Measurements from ENCODE around the gene FRMD8. TPM values are rescaled to one million over a fixed set of nuclear protein-coding genes. Genes with fewer than 3 reads are reported as not detected.

The FRMD8 gene
- total and polyA plus RNA-seq, 9 of the 15 experiments (the other 6 are each of a cell fraction or from before 2014, with no cell fraction given) = 4.5 to 54.5 (median 15.8) TPM

DNA sequence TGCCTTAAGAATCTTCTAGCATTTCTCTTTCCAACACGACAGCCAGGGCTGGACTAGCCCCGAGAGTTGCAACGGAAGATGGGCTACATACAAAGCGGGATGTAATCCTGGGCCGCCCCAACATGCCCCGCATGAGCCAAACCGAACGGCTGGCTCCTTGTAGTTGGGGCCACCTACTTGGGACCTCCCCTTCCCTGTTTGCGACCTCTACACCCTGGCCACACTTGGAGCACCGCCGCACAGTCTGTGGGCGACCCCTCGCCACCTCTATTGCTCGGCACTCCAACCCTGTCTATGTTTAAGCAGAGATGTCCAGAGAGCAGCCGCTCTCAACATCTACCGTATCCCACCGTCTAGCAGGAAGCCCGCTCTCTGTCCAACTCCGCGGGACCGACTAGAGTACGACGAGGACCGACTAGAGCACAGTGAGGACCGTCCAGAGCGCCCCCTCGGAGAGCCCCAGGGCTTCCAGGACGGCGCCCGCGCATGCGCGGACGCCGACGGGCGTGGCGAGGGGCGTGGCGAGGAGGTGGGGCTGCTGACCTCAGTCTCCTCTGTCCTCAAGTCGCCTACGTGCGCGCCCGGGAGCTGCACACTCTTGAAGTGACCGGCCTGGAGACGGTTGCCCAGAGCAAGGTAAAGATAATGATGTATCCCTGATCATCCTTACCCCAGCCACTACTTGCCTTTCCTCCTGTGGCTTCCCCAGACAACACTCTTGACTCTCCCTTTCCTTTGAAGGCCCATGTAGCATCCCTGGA is 68.4 kb downstream of the FRMD8 start (continued):
- TF ChIP-seq MCM7 (IDR thresholded peaks at IDR 0.05) (no peak), ZNF431 (CRISPR knock-in tag; IDR thresholded peaks at IDR 0.05) (no peak), RCOR1 (IDR thresholded peaks at IDR 0.05; ENCODE audit: borderline replicate concordance in 1 of 2, low read depth in 2 of 2, low read length in 2 of 2) (peak in 1 of 2 experiments; percentile 60; a peak in 2 of 4 replicates), KAT7 (CRISPR knock-in tag; IDR thresholded peaks at IDR 0.05; ENCODE audit: borderline replicate concordance) (no peak; the same call in 1 of the 2 replicates), BRD9 (IDR thresholded peaks at IDR 0.05; ENCODE audit: low read depth, partially characterized antibody) (no peak), KLF16 (IDR thresholded peaks at IDR 0.05) (no peak), ARID1B (IDR thresholded peaks at IDR 0.05) (0 out of 2 replicates have a peak, but pooled peaks have one; percentile 26), ZNF561 (CRISPR knock-in tag; conservative IDR thresholded peaks at IDR 0.05) (0 out of 2 replicates have a peak, but pooled peaks have one; percentile 25), C11orf30 (IDR thresholded peaks at IDR 0.05; ENCODE audit: low read depth) (no peak), ZNF695 (CRISPR knock-in tag; IDR thresholded peaks at IDR 0.05) (no peak), EHMT2 (IDR thresholded peaks at IDR 0.05) (no peak)
- TF ChIP-seq, protein P1, sequence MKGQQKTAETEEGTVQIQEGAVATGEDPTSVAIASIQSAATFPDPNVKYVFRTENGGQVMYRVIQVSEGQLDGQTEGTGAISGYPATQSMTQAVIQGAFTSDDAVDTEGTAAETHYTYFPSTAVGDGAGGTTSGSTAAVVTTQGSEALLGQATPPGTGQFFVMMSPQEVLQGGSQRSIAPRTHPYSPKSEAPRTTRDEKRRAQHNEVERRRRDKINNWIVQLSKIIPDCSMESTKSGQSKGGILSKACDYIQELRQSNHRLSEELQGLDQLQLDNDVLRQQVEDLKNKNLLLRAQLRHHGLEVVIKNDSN (CRISPR knock-in tag; IDR thresholded peaks at IDR 0.05) = no peak
- TF ChIP-seq, protein P2, sequence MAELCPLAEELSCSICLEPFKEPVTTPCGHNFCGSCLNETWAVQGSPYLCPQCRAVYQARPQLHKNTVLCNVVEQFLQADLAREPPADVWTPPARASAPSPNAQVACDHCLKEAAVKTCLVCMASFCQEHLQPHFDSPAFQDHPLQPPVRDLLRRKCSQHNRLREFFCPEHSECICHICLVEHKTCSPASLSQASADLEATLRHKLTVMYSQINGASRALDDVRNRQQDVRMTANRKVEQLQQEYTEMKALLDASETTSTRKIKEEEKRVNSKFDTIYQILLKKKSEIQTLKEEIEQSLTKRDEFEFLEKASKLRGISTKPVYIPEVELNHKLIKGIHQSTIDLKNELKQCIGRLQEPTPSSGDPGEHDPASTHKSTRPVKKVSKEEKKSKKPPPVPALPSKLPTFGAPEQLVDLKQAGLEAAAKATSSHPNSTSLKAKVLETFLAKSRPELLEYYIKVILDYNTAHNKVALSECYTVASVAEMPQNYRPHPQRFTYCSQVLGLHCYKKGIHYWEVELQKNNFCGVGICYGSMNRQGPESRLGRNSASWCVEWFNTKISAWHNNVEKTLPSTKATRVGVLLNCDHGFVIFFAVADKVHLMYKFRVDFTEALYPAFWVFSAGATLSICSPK (IDR thresholded peaks at IDR 0.05; ENCODE audit: borderline replicate concordance) = no peak
- TF ChIP-seq, protein P3, sequence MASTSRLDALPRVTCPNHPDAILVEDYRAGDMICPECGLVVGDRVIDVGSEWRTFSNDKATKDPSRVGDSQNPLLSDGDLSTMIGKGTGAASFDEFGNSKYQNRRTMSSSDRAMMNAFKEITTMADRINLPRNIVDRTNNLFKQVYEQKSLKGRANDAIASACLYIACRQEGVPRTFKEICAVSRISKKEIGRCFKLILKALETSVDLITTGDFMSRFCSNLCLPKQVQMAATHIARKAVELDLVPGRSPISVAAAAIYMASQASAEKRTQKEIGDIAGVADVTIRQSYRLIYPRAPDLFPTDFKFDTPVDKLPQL (IDR thresholded peaks at IDR 0.05; ENCODE audit: extremely low read depth, insufficient read length) = peak; percentile 80
- TF ChIP-seq, protein P4, sequence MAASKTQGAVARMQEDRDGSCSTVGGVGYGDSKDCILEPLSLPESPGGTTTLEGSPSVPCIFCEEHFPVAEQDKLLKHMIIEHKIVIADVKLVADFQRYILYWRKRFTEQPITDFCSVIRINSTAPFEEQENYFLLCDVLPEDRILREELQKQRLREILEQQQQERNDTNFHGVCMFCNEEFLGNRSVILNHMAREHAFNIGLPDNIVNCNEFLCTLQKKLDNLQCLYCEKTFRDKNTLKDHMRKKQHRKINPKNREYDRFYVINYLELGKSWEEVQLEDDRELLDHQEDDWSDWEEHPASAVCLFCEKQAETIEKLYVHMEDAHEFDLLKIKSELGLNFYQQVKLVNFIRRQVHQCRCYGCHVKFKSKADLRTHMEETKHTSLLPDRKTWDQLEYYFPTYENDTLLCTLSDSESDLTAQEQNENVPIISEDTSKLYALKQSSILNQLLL (CRISPR knock-in tag; IDR thresholded peaks at IDR 0.05; ENCODE audit: borderline replicate concordance) = no peak
- TF ChIP-seq, protein P5, sequence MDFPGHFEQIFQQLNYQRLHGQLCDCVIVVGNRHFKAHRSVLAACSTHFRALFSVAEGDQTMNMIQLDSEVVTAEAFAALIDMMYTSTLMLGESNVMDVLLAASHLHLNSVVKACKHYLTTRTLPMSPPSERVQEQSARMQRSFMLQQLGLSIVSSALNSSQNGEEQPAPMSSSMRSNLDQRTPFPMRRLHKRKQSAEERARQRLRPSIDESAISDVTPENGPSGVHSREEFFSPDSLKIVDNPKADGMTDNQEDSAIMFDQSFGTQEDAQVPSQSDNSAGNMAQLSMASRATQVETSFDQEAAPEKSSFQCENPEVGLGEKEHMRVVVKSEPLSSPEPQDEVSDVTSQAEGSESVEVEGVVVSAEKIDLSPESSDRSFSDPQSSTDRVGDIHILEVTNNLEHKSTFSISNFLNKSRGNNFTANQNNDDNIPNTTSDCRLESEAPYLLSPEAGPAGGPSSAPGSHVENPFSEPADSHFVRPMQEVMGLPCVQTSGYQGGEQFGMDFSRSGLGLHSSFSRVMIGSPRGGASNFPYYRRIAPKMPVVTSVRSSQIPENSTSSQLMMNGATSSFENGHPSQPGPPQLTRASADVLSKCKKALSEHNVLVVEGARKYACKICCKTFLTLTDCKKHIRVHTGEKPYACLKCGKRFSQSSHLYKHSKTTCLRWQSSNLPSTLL (IDR thresholded peaks at IDR 0.05) = peak; percentile 96
- TF ChIP-seq, protein P6, sequence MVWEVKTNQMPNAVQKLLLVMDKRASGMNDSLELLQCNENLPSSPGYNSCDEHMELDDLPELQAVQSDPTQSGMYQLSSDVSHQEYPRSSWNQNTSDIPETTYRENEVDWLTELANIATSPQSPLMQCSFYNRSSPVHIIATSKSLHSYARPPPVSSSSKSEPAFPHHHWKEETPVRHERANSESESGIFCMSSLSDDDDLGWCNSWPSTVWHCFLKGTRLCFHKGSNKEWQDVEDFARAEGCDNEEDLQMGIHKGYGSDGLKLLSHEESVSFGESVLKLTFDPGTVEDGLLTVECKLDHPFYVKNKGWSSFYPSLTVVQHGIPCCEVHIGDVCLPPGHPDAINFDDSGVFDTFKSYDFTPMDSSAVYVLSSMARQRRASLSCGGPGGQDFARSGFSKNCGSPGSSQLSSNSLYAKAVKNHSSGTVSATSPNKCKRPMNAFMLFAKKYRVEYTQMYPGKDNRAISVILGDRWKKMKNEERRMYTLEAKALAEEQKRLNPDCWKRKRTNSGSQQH (CRISPR knock-in tag; IDR thresholded peaks at IDR 0.05) = no peak

Data from K562 (cell line).